Activated naive CD4-positive, alpha-beta T cell treated with anti-CD3 and anti-CD28 coated beads for 36 hours (primary cell): ENCODE results near the gene XRCC4. TPM values are rescaled to one million over a fixed set of nuclear protein-coding genes. Genes with fewer than 3 reads are reported as not detected.

Experiments
- CTCF ChIA-PET: fragments of 350-600 bp; sonication (Branson Sonifier 250); formaldehyde crosslinking; loops from one replicate; lab custom pipeline; 2021; ENCODE audit warnings: antibody characterized with exemption; lab: Charles Lee
- DNase-seq: peaks from one replicate; pipeline ENCODE4 v3.0.0-alpha.2; 2020
- H3K27ac Mint-ChIP-seq: one replicate; pipeline ENCODE4 v1.8.0; 2021; ENCODE audit warnings: mild to moderate bottlenecking, mixed read lengths
- H3K27me3 Mint-ChIP-seq: one replicate; pipeline ENCODE4 v1.8.0; 2021; ENCODE audit warnings: low read depth, mixed read lengths
- H3K36me3 Mint-ChIP-seq: one replicate; pipeline ENCODE4 v1.8.0; 2021; ENCODE audit warnings: low read depth, mixed read lengths
- H3K4me1 Mint-ChIP-seq: one replicate; pipeline ENCODE4 v1.8.0; 2021; ENCODE audit warnings: low read depth, mixed read lengths
- H3K4me3 Mint-ChIP-seq: one replicate; pipeline ENCODE4 v1.8.0; 2021; ENCODE audit warnings: mild to moderate bottlenecking, moderate library complexity, mixed read lengths
- H3K9me3 Mint-ChIP-seq: one replicate; pipeline ENCODE4 v1.8.0; 2021; ENCODE audit warnings: mixed read lengths
- intact Hi-C: fragments of 100-400 bp; cut with micrococcal nuclease; formaldehyde crosslinking; loops from one replicate; pipeline ENCODE4 v1.15.1; 2023
- total RNA-seq, 2 experiments: library from RNA; stranded (reverse); gene quantifications; one replicate each; pipeline ENCODE4 v1.2.3, GENCODE V29; 2021

Gene XRCC4
- total RNA-seq, 2 experiments from 2014 or later: 12.1 to 12.8 TPM

DNA sequence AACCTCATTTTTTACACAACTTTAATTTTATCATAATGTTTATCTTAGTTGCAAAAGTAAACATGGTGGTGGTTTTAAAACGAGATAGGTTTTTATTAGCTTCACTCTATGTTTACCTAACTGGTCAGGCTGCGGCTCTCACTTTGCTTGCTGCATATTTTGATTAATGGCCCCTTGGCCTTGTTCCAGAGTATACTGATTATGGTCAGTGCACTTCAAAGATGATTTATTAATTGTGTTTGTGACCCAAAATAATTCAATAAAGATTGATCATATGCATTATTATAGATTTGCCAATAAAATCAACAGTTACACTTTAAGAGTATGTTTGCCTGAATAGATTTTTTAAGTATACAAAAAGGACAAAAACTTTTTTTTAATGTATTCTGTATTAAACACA lies 188.0 kb downstream of the XRCC4 start:
- Mint-ChIP-seq H3K4me1 (no peaks in the 10 kb centered on the region), H3K27me3 (no peaks in the 10 kb centered on the region), H3K36me3 (no peaks in the 10 kb centered on the region), H3K27ac (no peak overlapping the region), H3K9me3 (no peaks in the 10 kb centered on the region), H3K4me3 (no peak overlapping the region)
- no peak for DNase-seq
- intact Hi-C loops: no loop called here
- CTCF ChIA-PET: no interaction called here

DNA sequence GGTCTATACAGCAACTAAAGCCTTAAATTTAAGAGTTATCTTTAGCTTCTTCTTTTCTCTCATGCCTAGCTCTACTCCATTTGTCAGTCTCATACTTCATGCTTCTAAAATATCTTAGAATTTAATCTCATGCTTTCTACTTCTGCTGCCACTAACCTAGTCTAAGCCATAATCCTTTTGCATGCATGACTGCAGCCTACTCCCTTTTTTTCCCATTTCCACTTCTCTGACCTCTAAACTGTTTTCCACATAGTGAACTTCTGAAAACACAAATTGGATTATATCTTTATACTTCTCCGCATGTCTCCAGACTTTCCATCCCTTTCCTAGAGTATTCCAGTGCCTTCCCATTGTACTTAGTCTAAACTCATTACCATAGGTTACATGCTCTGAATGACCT lies 193.0 kb downstream of the XRCC4 start:
- intact Hi-C loops: no loop called here
- H3K36me3 Mint-ChIP-seq: peaks cover 2% of the 10 kb centered on the region

DNA sequence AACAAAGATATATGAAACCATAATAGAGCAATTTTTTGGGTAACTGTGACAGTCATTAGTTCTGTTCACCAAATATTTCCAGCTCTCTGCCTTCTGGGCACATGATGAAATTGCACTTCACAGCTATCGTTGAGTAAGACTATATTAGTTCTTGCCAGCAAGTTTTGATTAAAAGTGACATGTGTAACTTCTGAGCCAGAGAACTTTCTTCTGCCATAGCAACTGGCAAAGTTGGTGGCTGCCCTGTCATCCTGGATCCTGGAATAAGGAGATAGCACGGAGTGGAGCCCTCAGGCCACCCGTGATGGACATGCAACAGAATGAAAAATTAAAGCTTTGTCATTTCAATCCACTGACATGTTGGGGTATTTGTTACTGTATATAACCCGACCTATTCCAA lies 199.8 kb downstream of the XRCC4 start:
- Mint-ChIP-seq H3K27me3 (no peaks in the 10 kb centered on the region), H3K27ac (no peak overlapping the region), H3K4me1 (no peaks in the 10 kb centered on the region), H3K9me3 (no peaks in the 10 kb centered on the region), H3K36me3 (peaks cover 2% of the 10 kb centered on the region), H3K4me3 (no peak overlapping the region)
- CTCF ChIA-PET: no interaction called here
- intact Hi-C loops: no loop called here
- DNase-seq: no peak

More for the DNA sequence above, 193.0 kb downstream of the XRCC4 start:
- CTCF ChIA-PET: no interaction called here
- no peak for DNase-seq
- H3K27ac Mint-ChIP-seq: no peak overlapping the region
- no peaks in the 10 kb centered on the region for H3K4me1 Mint-ChIP-seq
- H3K4me3 Mint-ChIP-seq: no peak overlapping the region
- no peaks in the 10 kb centered on the region for H3K27me3 Mint-ChIP-seq
- no peaks in the 10 kb centered on the region for H3K9me3 Mint-ChIP-seq

DNA sequence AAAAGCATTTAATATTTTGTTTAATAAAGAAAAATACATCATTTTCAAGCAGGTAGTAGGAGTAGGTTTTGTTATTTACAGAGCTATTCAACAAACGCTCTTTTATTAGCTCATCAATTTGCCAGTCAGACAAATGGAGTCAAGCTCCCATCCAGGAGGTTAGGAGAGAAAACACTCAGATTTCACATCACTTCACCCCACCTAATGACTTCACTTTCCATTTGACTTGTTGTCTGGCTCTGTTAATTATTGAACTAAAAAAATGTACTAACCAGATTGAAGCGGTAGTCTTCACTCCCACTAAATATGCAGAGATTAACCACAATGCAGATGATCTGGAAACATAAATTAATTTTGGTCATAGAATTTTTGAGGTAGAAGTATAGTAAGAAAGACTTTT lies 200.6 kb downstream of the XRCC4 start:
- CTCF ChIA-PET: no interaction called here
- no peak overlapping the region for H3K27ac Mint-ChIP-seq
- H3K9me3 Mint-ChIP-seq: no peaks in the 10 kb centered on the region
- H3K27me3 Mint-ChIP-seq: no peaks in the 10 kb centered on the region
- H3K4me3 Mint-ChIP-seq: no peak overlapping the region
- DNase-seq: no peak
- no peaks in the 10 kb centered on the region for H3K4me1 Mint-ChIP-seq
- intact Hi-C loops: no loop called here
- H3K36me3 Mint-ChIP-seq: no peaks in the 10 kb centered on the region

DNA sequence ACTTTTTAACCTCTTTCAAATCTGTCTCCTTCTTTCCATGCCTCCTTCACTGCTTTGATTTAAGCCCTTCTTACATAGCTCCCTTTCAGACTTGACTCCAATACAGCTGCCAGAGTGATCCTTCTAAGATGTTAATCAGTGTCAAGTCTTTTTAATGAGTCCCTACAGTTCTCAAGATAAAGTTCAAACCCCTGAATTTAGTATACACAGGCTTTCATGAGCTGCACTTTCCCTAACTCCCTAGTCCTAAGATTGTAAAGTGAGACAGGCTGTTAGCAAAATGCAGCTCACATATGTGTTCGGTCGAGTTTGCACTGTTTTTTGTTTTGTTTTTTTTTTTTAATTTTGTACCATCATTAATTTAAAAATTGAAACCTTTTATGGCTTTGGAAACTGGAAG lies 203.8 kb downstream of the XRCC4 start:
- H3K9me3 Mint-ChIP-seq: no peaks in the 10 kb centered on the region
- H3K27me3 Mint-ChIP-seq: no peaks in the 10 kb centered on the region
- H3K36me3 Mint-ChIP-seq: no peaks in the 10 kb centered on the region
- H3K4me3 Mint-ChIP-seq: no peak overlapping the region
- intact Hi-C loops: no loop called here
- H3K4me1 Mint-ChIP-seq: no peaks in the 10 kb centered on the region
- CTCF ChIA-PET: interaction anchor here (0.6 kb wide), 1 partner anchor 205 kb away, joined by 4 read pairs; no protein-coding TSS in a partner anchor
- H3K27ac Mint-ChIP-seq: no peak overlapping the region
- DNase-seq: no peak

DNA sequence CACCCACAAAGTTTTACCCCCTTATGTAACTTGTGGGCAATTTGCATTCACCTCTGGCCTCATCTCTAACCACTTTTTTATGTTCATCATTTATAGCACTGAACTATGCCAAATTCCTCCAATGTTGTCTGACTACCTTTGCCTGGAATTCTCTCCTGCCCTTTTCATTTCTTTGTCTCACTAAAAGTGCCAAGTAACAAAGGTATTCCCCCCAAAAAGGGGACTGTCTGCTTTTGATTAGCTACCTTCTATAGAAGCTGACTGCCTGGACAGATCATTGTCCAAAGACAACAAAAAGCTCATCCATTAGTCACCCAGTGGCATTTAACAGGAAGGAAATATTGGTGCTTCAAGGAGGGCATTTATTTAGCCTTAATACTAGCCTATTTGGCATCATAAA lies 204.3 kb downstream of the XRCC4 start:
- Mint-ChIP-seq H3K27ac (no peak overlapping the region), H3K9me3 (no peaks in the 10 kb centered on the region), H3K27me3 (no peaks in the 10 kb centered on the region), H3K4me3 (no peak overlapping the region), H3K36me3 (no peaks in the 10 kb centered on the region), H3K4me1 (no peaks in the 10 kb centered on the region)
- intact Hi-C loops: no loop called here
- CTCF ChIA-PET: interaction anchor here (0.6 kb wide), 1 partner anchor 206 kb away, joined by 4 read pairs; no protein-coding TSS in a partner anchor
- no peak for DNase-seq

DNA sequence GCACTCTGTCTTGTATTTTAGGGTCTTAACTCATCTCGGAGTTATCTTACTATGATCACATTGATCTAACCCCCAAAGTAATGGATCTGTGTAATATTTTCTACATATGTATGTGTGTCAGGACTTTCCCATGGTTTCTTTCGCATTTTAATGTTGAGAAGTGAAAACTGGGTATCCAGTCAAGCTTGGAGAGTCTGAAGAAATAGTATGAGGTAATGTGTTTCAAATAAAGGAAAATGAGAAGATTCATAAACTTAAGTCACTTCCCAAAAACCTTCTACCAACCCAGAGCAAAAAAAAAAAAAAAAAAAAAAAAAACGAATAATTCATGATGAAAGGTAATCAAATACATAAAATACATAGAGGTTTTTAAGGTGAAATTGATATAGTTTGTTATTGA lies 206.4 kb downstream of the XRCC4 start:
- Mint-ChIP-seq H3K4me3 (no peak overlapping the region), H3K4me1 (no peaks in the 10 kb centered on the region), H3K9me3 (no peaks in the 10 kb centered on the region), H3K36me3 (no peaks in the 10 kb centered on the region), H3K27me3 (no peaks in the 10 kb centered on the region), H3K27ac (no peak overlapping the region)
- CTCF ChIA-PET: no interaction called here
- intact Hi-C loops: no loop called here
- no peak for DNase-seq

DNA sequence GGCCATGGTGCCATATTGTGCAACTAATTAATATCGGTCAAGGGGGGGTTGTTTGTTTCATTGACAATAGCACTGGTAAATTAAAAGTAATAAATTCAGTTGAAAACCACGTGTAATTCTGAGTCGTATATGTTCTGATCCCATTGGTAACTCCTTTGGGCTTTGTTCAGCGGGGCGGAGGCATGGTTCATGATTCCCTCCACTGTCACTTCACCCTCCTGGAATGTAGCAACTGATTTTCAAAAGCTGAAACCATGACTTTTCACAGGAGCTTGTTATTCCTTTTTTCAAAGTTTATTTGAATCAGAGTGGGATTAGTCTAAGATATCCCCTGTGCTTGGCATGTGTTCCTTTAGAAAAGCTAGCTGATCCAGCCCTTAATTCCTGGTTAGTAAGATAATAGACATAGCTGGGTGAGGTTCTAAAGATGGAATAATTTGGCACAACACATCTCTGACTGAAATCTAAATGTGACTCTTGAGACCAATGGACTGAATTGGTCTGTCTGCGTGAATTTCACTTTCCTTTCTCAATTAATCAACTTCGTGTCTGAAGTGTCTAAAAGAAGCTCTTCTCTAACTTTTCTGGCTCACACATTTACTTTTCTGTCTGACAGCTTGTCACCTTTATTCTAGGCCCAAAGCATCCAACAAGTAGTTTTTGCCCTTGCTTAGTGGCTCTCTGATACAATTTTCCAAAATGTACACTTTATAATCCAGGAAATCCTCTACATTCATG lies 208.5 kb downstream of the XRCC4 start:
- Mint-ChIP-seq H3K27me3 (no peaks in the 10 kb centered on the region), H3K9me3 (no peaks in the 10 kb centered on the region), H3K36me3 (no peaks in the 10 kb centered on the region), H3K4me1 (no peaks in the 10 kb centered on the region), H3K27ac (no peak overlapping the region), H3K4me3 (no peak overlapping the region)
- no peak for DNase-seq
- intact Hi-C loops: no loop called here
- CTCF ChIA-PET: no interaction called here

DNA sequence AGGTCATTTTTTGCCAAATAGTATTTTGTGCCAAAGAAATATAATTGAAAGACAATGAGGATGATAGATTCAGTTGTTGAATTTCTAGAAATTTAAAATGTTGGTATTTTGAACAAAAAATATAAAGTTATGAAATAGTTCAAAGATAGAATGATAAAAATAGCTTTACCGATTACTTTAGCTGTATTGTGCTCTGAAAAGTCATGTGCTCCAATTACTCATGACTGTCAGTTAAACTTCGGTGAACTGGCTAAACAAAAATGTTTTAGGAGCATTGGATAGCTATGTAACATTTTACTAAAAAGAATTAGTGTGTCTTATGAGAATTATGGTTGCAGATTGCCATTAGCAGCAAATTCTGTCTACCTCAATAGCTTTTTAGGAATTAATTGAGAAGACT lies 216.9 kb downstream of the XRCC4 start:
- CTCF ChIA-PET: no interaction called here
- H3K27me3 Mint-ChIP-seq: no peaks in the 10 kb centered on the region
- H3K36me3 Mint-ChIP-seq: no peaks in the 10 kb centered on the region
- H3K9me3 Mint-ChIP-seq: peaks cover 1% of the 10 kb centered on the region
- no peak overlapping the region for H3K4me3 Mint-ChIP-seq
- H3K4me1 Mint-ChIP-seq: no peaks in the 10 kb centered on the region
- no peak overlapping the region for H3K27ac Mint-ChIP-seq
- no peak for DNase-seq
- intact Hi-C loops: no loop called here

DNA sequence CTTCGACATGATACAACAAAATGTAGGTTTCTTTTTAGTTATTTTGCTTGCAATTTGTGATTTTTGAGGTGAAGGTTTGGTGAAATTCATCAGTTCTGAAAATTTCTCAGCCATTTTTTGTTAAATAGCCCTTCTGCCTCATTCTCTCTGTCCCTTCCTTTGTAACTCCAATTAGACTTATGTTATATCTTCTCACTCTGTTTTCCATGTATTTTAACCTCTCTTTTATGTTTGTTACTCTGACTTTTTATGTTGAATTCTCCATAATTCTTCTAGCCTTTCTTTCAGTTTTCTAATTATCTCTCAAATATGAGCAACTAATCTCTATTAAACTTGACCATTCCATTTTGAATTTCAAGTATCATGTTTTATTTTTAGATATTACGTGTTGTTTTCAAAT lies 222.0 kb downstream of the XRCC4 start:
- Mint-ChIP-seq H3K27me3 (no peaks in the 10 kb centered on the region), H3K27ac (no peak overlapping the region), H3K9me3 (peaks cover 7% of the 10 kb centered on the region), H3K4me1 (no peaks in the 10 kb centered on the region), H3K4me3 (no peak overlapping the region), H3K36me3 (peaks cover 2% of the 10 kb centered on the region)
- CTCF ChIA-PET: no interaction called here
- intact Hi-C loops: no loop called here
- no peak for DNase-seq

DNA sequence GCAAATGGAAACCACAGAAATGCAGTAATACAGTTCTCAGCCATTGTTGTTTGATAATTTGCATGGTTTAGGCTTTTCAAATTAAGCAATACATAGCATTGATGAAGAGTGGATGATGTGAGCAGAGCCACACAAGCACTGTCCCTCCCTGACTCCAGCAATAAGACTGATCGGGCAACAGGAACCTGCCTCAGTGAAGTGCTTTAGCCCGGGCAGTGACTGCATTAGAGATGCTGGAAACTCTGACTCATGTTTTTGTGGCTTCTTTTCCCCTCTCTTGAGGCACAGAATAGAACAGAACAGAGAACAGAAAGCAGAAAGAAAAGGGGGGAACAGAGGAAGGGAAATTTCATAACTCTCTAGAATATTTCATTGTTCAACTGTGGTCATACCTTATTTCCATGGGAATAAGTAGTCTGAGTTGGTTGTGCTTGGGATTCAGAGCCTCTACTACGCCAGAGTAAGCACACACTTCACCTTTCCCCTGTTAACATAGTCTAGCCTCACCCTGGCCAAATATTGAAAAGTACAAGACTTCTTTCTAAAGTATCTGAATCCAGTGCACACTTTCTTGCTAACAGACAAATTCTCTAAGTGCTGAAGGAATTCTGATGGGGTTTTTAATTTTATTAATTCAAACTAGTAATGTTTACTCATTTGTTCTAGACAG lies 229.4 kb downstream of the XRCC4 start:
- no peak overlapping the region for H3K27ac Mint-ChIP-seq
- no peak overlapping the region for H3K4me3 Mint-ChIP-seq

DNA sequence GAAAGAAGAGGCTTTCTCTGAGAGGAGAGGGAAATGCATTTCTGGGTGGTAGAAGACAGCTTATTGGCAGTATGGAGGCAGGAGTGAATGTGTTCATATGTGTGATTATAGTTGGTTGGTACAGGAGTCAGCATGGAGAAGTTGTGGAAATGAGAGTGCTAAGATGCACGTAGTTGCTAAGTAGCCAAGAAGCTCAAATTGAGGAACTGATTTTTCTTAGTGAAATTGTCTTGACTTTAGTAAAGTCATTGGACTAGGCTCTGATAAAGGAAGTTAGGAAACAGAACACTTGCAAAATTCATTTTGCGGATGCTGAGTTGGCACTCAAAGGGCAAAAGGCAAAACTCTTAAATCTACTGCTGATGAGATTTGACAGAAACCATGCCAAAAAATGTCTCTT lies 235.3 kb downstream of the XRCC4 start:
- no peaks in the 10 kb centered on the region for H3K4me1 Mint-ChIP-seq
- H3K36me3 Mint-ChIP-seq: peaks cover 9% of the 10 kb centered on the region
- CTCF ChIA-PET: no interaction called here

More for the DNA sequence above, 229.4 kb downstream of the XRCC4 start:
- peak; percentile 18 for DNase-seq
- intact Hi-C loops: no loop called here
- Mint-ChIP-seq H3K9me3 (no peaks in the 10 kb centered on the region), H3K27me3 (no peaks in the 10 kb centered on the region), H3K36me3 (no peaks in the 10 kb centered on the region), H3K4me1 (peaks cover 3% of the 10 kb centered on the region)
- CTCF ChIA-PET: no interaction called here

DNA sequence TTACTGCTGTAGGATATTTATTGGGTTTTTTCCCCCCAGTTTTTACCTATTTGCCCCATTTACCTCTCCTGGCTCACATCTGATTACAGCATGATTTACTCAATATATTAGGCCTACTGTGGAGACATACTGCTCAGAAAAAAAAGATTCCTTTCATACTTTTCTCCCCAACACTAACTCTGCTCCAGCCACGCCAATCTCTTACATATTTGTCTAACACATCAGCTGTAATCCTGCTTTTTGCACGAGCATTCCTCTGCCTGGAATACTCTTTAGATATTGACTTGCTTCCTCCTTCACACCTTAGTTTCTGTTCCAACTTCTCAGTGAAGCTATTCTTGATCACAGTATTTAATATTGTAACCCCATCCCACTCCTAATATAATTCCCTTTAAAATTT lies 236.1 kb downstream of the XRCC4 start:
- CTCF ChIA-PET: no interaction called here
- peaks cover 9% of the 10 kb centered on the region for H3K36me3 Mint-ChIP-seq
- H3K4me1 Mint-ChIP-seq: no peaks in the 10 kb centered on the region

More for the DNA sequence above, 235.3 kb downstream of the XRCC4 start:
- Mint-ChIP-seq H3K4me3 (no peak overlapping the region), H3K9me3 (peaks cover 9% of the 10 kb centered on the region), H3K27ac (no peak overlapping the region), H3K27me3 (no peaks in the 10 kb centered on the region)
- intact Hi-C loops: no loop called here
- no peak for DNase-seq

More for the DNA sequence above, 236.1 kb downstream of the XRCC4 start:
- DNase-seq: no peak
- intact Hi-C loops: no loop called here
- H3K27me3 Mint-ChIP-seq: no peaks in the 10 kb centered on the region
- peaks cover 9% of the 10 kb centered on the region for H3K9me3 Mint-ChIP-seq
- H3K27ac Mint-ChIP-seq: no peak overlapping the region
- H3K4me3 Mint-ChIP-seq: no peak overlapping the region
